HG02798 (cell line): Measurements from ENCODE around the gene RASGRF2.
"Not testable (repeated sequence)": the region's sequence is repeated elsewhere in the genome, so short reads cannot be mapped to it uniquely, and the experiment has no call there.

ENCODE experiments used
- ATAC-seq: cut with Tn5 transposase; IDR thresholded peaks from one replicate; pipeline ENCODE4 v1.9.1; 2021; ENCODE audit warnings: mild to moderate bottlenecking; ENCODE audit not compliant: unreplicated experiment, poor library complexity

Gene RASGRF2

GRCh38 chr5:81117566-81117965 is 157.4 kb downstream of the RASGRF2 start:
- no peak for ATAC-seq

- no peak for ATAC-seq
Measured at GRCh38 chr5:81121273-81121672, 161.1 kb downstream of the RASGRF2 start.

DNA sequence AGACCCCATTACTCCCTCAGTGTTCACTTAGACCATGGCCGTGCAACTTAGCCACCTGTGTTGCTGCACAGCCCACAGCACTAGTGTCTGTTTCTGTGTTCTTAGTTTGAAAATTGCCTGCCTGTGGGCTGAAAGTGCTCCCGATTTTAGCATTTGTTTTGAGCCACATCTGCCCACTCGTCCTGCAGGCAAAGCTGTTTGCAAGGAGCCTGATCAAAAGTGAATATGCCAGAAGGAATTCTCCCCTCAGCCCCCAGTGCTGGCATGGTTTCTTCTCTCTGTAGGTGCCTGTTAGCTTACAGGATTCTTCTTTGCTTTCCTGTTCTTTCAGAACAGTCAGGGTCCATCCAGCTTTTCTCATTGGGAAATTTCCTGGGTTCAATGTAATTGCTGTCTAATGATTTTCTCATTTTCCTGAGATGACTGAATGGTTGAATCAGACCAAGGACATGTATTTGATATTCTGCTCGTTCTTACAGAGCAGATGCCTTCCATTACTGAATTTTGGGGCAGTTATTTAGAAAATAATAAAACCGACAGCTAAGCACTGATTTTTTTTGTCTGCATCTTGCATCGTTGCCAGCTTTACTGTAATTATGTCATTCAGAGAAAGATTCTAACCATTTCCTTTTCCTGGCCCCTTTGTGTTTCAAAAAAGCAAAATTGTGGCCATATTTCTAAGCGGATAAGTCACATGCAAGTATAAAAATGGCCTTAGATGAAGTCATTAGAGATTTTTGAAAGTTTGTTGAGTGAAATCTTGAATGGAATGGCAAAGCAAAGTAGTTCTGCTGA is 161.9 kb downstream of the RASGRF2 start:
- no peak for ATAC-seq

- ATAC-seq = not testable (repeated sequence)
Measured at GRCh38 chr5:81124689-81125088, 164.5 kb downstream of the RASGRF2 start.

- no peak for ATAC-seq
Measured at GRCh38 chr5:81125959-81126358, 165.8 kb downstream of the RASGRF2 start.

DNA sequence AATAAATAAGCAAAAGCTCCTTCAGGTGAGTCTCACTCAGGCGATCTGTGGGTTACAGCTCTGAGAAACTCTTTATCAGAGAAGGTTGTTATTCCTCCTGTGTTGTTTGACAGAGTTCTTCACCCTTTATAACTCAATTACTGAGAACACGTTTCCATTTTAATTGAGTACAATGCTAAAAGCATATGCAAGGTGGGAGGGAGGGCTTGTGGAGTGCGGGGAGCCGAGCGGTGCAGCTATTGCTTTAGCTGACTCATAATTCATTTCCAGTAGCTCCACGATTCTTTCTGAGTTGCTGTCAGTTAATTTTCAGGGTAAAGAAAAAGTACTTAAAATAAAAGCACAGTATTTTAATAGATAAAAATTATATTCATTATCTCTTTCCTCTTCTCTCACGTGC is 168.3 kb downstream of the RASGRF2 start:
- ATAC-seq = no peak

- ATAC-seq = no peak
Measured at GRCh38 chr5:81132381-81132780, 172.2 kb downstream of the RASGRF2 start.

GRCh38 chr5:81134066-81134465 is 173.9 kb downstream of the RASGRF2 start:
- no peak for ATAC-seq

- ATAC-seq = no peak
Measured at GRCh38 chr5:81134566-81134965, 174.4 kb downstream of the RASGRF2 start.

- ATAC-seq = no peak
Measured at GRCh38 chr5:81136557-81136956, 176.4 kb downstream of the RASGRF2 start.

- no peak for ATAC-seq
Measured at GRCh38 chr5:81137833-81138232, 177.7 kb downstream of the RASGRF2 start.

DNA sequence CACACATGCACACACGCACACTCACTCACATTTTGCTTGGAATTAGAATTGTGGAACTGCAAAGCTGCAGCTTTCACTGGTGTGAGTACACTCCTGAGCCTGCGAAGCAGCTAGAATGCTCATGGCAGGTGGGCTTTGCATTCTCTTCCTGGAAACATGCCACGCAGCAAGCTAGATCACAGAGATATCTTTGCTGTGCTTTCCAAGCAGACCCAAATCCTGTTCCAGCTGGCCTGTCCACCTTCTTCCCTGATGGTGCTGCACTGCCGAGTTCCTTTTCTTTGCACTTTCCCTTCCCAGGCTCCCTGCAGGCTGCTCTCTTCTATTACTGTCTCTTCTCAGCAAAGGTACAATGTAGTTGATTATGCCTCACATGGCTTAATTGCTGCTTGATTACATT is 180.3 kb downstream of the RASGRF2 start:
- ATAC-seq = no peak

GRCh38 chr5:81140943-81141342 is 180.8 kb downstream of the RASGRF2 start:
- no peak for ATAC-seq

- no peak for ATAC-seq
Measured at GRCh38 chr5:81142108-81142507, 181.9 kb downstream of the RASGRF2 start.

- no peak for ATAC-seq
Measured at GRCh38 chr5:81145329-81145935, 185.3 kb downstream of the RASGRF2 start.

GRCh38 chr5:81146031-81146430 is 185.9 kb downstream of the RASGRF2 start:
- ATAC-seq = no peak

DNA sequence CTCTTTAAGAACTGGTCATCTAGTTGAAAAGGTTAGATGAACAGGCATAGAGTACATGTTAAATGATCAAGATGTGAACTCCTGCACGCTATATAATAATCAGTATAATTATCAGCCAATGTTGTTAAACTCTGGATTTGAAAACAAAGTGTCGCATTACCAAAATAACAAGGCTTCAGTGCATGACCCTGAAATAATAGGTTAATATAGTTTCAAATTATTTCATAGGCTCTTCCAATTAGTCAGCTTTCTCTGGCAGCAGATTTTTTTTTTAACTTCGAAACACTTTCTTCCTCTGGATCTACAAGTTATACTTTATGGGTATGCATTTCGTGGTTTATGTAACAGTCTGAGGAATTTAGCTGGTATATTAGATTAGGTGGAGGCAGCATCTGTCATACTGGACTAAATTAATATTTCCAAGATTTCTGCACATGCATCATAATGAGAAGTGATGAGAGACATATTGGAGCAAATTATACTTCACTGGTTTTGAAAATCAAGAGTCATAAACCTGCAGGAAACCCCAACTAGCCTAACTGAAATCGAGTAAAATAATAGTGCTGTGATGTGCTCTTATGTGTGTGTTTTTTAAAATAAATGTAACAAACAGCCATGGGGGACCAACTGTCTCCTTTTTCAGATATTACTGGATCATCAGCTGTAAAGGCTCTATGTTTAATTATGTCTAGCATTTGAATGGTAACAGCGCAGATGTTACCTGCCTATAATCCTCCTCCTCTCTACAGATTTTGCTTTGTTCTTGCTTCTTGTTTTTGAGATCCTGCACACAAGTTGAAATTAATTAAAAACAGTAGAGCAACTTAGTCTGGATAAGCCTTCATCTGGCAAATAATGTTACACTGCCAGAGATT is 187.1 kb downstream of the RASGRF2 start:
- ATAC-seq = no peak

- no peak for ATAC-seq
Measured at GRCh38 chr5:81147886-81148571, 187.9 kb downstream of the RASGRF2 start.

DNA sequence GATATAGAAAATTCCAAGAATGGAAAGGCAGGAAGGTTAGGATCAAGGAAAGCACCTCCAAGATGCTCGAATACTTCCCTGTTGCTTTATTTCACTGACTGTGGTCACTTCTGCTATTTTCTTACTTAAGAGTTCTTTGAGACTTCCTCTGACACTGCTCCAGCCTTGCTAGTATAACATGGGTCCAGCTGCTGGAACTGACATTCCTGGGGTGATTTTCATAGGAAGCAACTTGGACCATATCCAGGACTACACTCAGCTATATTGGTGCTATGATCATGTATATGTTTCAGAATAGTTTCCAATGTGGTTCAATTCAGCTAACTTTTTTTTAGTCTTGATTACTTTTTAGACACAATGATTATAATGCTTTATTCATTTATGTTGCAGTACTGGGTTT is 191.4 kb downstream of the RASGRF2 start:
- no peak for ATAC-seq

DNA sequence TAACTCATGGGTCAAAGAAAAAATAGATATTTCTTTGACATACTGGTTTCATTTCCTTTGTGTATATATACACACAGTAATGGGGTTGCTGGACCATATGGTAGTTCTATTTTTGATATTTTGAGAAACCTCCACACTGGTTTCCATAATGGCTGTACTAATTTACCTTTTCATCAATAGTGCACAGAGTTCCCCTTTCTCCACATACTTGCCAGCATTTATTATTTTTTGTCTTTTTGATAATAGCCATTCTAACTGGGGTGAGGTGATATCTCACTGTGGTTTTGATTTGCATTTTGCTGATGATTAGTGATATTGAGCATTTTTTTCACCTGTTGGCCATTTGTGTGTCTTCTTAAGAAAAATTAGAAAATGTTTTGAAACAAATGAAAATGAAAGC is 194.6 kb downstream of the RASGRF2 start:
- ATAC-seq = no peak
